Measurements from ENCODE around the gene CLRN1.
A peak's percentile ranks its signal among the peaks of the same experiment; 100 is the strongest.

The CLRN1 gene

DNA sequence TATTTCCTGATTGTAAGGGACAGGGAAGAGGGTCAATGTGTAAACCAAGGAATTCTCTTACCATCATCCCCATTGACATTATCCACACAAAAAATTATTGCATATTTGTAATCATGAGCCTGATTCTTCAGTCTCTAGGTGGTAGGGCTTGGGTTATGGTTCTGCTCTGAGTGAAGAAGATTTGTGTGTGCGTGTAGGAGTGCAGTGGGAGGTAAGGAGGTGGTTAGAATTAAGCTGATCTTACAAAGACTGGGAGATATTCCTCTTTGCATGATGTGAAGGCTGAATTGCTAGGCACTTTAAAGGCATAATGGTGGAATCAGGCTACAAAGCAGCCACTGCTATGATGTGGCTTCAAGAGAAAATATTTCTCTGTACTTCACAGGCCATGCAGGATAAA, 44.3 kb downstream of the CLRN1 start:
- no peak overlapping the region for H3K4me3 ChIP-seq (ENCODE audit: low read depth, low read length)
- DNase-seq (ENCODE audit: low read depth) = no peak

DNA sequence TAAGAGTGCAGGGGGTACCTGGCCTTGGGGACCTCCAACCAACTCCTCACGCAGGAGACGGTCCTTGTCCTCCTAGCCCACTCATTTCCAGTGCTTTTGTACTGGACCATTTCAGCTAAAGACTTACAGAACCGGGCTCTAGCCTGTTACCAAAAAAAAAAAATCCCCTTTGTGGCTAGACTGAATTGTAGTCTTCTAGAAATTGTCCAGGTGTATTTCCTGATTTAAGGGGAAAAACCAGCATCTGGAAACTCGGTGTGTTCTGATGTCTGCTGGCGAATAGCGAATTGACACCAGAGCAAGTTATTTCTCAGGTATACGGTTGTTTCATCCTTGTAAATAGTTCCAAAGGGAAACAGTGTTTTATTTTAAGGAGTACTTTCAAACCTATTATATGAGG, 46.2 kb downstream of the CLRN1 start:
- no peak for DNase-seq (ENCODE audit: low read depth)
- no peak overlapping the region for H3K4me3 ChIP-seq (ENCODE audit: low read depth, low read length)

GRCh38 chr3:150925751-150926201, 46.8 kb downstream of the CLRN1 start:
- H3K4me3 ChIP-seq (ENCODE audit: low read depth, low read length) = peak overlapping the region; percentile 15
- no peak for DNase-seq (ENCODE audit: low read depth)

DNA sequence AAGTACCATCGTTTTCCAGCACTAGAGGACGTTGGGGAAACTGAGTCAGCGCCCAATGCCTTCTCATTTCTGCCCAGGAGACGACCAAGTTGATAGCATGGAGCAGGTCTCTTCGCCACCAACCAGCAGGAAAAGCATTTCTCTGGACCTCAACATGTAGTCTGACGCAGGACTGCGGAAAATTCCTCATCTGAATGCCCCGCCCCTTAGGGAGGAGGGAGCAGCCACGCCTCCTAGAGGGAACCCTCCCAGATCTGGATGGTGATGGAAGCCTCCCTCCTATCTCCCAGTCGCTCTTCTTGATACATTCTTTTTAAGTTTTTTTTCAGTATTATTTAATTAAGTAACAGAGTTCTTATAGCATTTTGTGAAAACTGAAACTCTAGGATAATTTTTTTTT, 49.9 kb downstream of the CLRN1 start:
- H3K4me3 ChIP-seq (ENCODE audit: low read depth, low read length) = no peak overlapping the region
- DNase-seq (ENCODE audit: low read depth) = no peak

DNA sequence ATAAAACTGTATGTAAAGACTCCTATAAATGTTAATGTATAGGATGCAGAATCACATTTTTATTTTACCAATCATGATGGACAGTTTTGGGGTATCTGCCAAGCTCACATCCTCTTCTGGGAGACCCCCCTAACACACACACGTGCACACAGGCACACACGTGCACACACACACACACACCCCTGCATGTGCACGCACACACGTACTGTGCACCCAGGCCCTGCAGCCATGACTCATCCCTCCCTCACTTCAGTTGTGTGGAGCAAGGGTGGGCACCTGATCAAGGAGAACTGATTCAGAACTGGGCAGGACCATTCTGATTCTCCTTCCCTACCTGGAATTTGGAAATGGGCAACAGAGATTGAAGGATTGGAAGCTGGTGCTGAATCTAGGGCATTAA, 51.3 kb downstream of the CLRN1 start:
- no peak overlapping the region for H3K4me3 ChIP-seq (ENCODE audit: low read depth, low read length)
- DNase-seq (ENCODE audit: low read depth) = no peak

DNA sequence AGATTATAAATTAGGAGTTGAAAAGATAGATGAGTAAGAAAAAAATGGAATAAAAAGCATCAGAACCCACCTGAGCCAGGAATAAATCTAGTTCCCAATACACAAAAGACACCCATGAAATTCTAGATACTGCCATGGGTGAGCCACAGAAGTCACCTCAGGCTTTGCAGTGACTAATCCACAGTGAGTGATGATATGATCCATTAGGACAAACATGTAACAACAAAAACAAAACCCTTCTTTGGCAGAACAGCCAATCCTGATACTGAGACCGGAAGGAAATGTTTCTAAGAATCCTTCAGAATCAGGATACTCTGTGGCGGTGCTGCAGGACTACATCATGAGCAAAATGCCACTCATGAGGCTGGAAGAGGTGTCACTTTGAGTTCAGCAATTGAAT, 52.3 kb downstream of the CLRN1 start:
- DNase-seq (ENCODE audit: low read depth) = no peak
- H3K4me3 ChIP-seq (ENCODE audit: low read depth, low read length) = no peak overlapping the region

GRCh38 chr3:150917951-150918350, 54.6 kb downstream of the CLRN1 start:
- DNase-seq (ENCODE audit: low read depth) = no peak

GRCh38 chr3:150913133-150913922, 59.2 kb downstream of the CLRN1 start:
- no peak overlapping the region for H3K4me3 ChIP-seq (ENCODE audit: low read depth, low read length)
- no peak for DNase-seq (ENCODE audit: low read depth)

More at GRCh38 chr3:150917951-150918350, 54.6 kb downstream of the CLRN1 start:
- H3K4me3 ChIP-seq (ENCODE audit: low read depth, low read length) = no peak overlapping the region

- DNase-seq (ENCODE audit: low read depth) = no peak
- no peak overlapping the region for H3K4me3 ChIP-seq (ENCODE audit: low read depth, low read length)
Observed at GRCh38 chr3:150912501-150912900, 60.0 kb downstream of the CLRN1 start.

- H3K4me3 ChIP-seq (ENCODE audit: low read depth, low read length) = no peak overlapping the region
- DNase-seq (ENCODE audit: low read depth) = no peak
Observed at GRCh38 chr3:150911771-150912170, 60.8 kb downstream of the CLRN1 start.

DNA sequence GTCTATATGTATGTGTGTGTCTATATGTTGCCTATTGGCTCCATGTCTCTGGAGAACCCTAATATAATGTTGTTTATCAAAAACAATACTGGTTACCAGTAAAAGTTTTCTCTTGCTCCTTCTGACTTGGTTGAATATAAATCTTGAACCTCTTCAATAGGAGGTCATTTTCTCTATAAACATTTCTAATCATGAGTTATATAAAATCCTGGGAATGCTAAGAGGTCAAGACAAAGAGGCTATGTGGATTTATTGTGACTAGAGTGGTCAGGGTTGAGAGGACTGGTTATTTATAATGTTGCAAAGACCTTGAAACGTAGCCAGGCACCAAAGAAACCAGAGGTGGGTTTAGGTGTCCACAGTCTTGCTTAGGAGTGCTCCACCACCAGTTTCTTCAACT, 66.1 kb downstream of the CLRN1 start:
- no peak overlapping the region for H3K4me3 ChIP-seq (ENCODE audit: low read depth, low read length)
- DNase-seq (ENCODE audit: low read depth) = no peak

GRCh38 chr3:150905746-150906145, 66.8 kb downstream of the CLRN1 start:
- DNase-seq (ENCODE audit: low read depth) = no peak
- H3K4me3 ChIP-seq (ENCODE audit: low read depth, low read length) = no peak overlapping the region

DNA sequence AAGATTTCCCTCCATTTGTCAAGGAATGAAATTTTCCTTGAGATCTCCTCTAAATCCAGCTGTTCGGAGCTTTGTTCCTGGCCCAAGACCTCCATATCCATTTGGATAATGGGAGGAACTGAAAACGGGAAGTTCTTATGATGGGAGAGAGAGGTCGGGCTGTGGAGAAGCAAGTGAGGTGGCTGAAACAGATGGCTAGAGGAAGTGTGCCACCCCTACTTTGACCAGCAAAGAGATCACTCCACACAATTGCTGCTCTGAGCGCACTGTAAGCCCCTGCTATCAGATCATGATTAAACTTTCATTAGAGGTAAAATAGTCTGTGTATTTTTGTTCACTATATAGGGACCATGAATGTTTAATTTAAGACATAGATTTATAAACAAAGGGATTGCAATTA, 67.2 kb downstream of the CLRN1 start, which contains the start of gene MINDY4B:
Gene MINDY4B (minus strand): TSS at position 101 of the 400 bp plus-strand sequence. CDS start 0 bp downstream, at position 101.
- no peak within 1 kb of the TSS for H3K4me3 ChIP-seq (ENCODE audit: low read depth, low read length)
- DNase-seq (ENCODE audit: low read depth) = no peak

GRCh38 chr3:150902988-150903387, 69.5 kb downstream of the CLRN1 start:
- no peak for DNase-seq (ENCODE audit: low read depth)
- no peak overlapping the region for H3K4me3 ChIP-seq (ENCODE audit: low read depth, low read length)

DNA sequence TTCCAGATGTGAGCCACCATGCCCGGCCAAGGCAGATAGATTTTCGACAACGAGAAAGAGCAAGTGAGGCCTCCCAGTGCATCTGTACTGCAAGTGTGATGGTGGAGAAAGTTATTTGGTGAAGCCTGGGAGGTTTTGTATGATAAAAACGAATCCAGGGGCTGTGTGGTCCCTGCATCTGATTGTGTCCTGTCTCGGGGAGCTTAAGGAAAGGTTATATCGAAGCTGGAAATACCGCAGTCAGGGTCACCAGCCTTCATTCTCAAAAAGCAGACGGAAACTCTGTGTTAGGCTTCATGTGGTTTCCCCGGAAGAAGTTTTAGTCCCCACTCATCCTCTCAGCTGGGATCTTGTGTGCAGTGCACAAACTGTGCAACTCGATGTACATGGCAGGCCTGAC, 70.7 kb downstream of the CLRN1 start:
- DNase-seq (ENCODE audit: low read depth) = no peak
- H3K4me3 ChIP-seq (ENCODE audit: low read depth, low read length) = no peak overlapping the region

- DNase-seq (ENCODE audit: low read depth) = no peak
- H3K4me3 ChIP-seq (ENCODE audit: low read depth, low read length) = no peak overlapping the region
Observed at GRCh38 chr3:150899141-150899540, 73.4 kb downstream of the CLRN1 start.

GRCh38 chr3:150898046-150898754, 74.3 kb downstream of the CLRN1 start:
- no peak for DNase-seq (ENCODE audit: low read depth)
- H3K4me3 ChIP-seq (ENCODE audit: low read depth, low read length) = no peak overlapping the region

- no peak overlapping the region for H3K4me3 ChIP-seq (ENCODE audit: low read depth, low read length)
- no peak for DNase-seq (ENCODE audit: low read depth)
Observed at GRCh38 chr3:150897592-150897991, 74.9 kb downstream of the CLRN1 start.

GRCh38 chr3:150890831-150891230, 81.7 kb downstream of the CLRN1 start:
- H3K4me3 ChIP-seq (ENCODE audit: low read depth, low read length) = no peak overlapping the region
- DNase-seq (ENCODE audit: low read depth) = no peak

DNA sequence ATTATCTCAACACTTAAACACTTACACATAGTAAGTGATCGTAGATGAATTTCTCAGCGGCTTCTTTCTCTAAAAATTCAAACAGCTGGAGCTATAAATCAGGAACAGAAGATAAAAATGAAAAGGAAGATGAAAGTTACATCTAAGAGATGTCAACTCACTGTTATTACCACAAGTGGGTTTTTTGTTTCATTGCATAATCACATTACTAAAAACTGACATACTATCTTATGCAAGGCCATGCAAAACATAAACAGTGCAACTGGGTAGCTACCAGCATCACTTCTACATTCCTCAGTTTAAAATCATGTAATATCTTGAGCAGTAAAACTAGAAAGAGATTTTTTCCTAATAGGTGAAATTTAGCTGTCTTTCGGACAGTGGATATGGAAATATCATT, 82.2 kb downstream of the CLRN1 start:
- DNase-seq (ENCODE audit: low read depth) = no peak
- H3K4me3 ChIP-seq (ENCODE audit: low read depth, low read length) = no peak overlapping the region

DNA sequence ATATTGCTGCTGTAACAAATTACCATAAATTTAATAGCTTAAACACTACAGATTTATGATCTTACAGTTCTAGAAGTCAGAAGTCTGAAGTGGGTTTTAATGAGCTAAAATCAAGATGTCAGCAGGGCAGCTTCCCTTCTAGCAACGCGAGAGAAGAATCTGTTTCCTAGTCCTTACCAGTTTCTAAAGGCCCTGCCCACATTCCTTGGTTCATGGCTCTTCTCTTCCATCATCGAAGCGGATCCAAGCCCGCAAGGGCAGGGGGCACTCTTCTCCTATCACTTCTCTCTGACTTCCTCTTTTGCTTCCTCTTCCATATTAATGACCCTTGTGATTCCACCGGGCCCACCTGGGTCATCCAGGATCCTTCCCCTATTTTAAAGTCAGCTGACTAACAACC, 83.4 kb downstream of the CLRN1 start:
- no peak for DNase-seq (ENCODE audit: low read depth)
- H3K4me3 ChIP-seq (ENCODE audit: low read depth, low read length) = no peak overlapping the region

Measured in skeletal muscle cell (primary cell).